Gastroesophageal sphincter (tissue), 4 donors: ENCODE measurements around the gene SND1. TPM values are rescaled to one million over a fixed set of nuclear protein-coding genes. Genes with fewer than 3 reads are reported as not detected.

Experiments
- ATAC-seq: fragments of 150-250 bp; one replicate; pipeline ENCODE4 v1.9.1; 2016; ENCODE audit warnings: mild to moderate bottlenecking, moderate library complexity
- H3K27ac ChIP-seq, 4 donors: fragments of 200-600 bp; sonication (generic) in 3 of 4; 1 replicate in 3 of 4; 2 replicates in 1 of 4; pipeline ENCODE4 v1.5.1; 2016 to 2019
- H3K27me3 ChIP-seq: fragments of 200-600 bp; sonication (generic); one replicate; pipeline ENCODE4 v1.5.1; 2019
- H3K36me3 ChIP-seq, 2 donors: fragments of 200-600 bp; sonication (generic); one replicate each; pipeline ENCODE4 v1.5.1; 2019; ENCODE audit warnings: control low read depth in 1 of 2
- H3K4me1 ChIP-seq, 3 donors: fragments of 200-600 bp; sonication (generic); 1 replicate in 2 of 3; 2 replicates in 1 of 3; pipeline ENCODE4 v1.5.1; 2016 to 2019; ENCODE audit warnings: control low read depth in 2 of 3
- H3K4me3 ChIP-seq, 2 donors: fragments of 200-600 bp; sonication (generic); one replicate each; pipeline ENCODE4 v1.5.1; 2019; ENCODE audit warnings: mild to moderate bottlenecking in 1 of 2, moderate library complexity in 1 of 2
- H3K9me3 ChIP-seq, 3 donors: fragments of 200-600 bp; sonication (generic); one replicate each; pipeline ENCODE4 v1.5.1; 2017 to 2019; ENCODE audit warnings: control low read depth in 2 of 3
- EP300 ChIP-seq: sonication (generic); formaldehyde crosslinking; IDR thresholded peaks from one replicate; pipeline ENCODE4 v1.6.1; 2017; ENCODE audit warnings: antibody characterized with exemption, mild to moderate bottlenecking
- POLR2A ChIP-seq, 2 donors: fragments of 450-650 bp; IDR thresholded peaks; one replicate each; pipeline ENCODE4 v1.6.1; 2017; ENCODE audit warnings: antibody characterized with exemption in 2 of 2, mild to moderate bottlenecking in 2 of 2, moderate library complexity in 1 of 2
- POLR2AphosphoS5 ChIP-seq: sonication (generic); formaldehyde crosslinking; IDR thresholded peaks from one replicate; pipeline ENCODE4 v1.6.1; 2017; ENCODE audit warnings: antibody characterized with exemption
- WGBS, 2 donors: methylation state at CpG; one replicate each; pipeline ENCODE4 v1.1.5; 2018; ENCODE audit warnings: low coverage in 1 of 2; 5-methylcytosine and 5-hydroxymethylcytosine counted together
- total RNA-seq, 4 donors: library from RNA; depleted of rRNA; stranded (reverse); fragments of >200 nt; gene quantifications; one replicate each; pipeline ENCODE4 v1.1.0, GENCODE V29; 2016
- TF ChIP-seq, protein P1 (sequence below), 4 experiments: fragments of 200-600 bp in 2 of 4; fragments of 450-650 bp in 2 of 4; sonication (generic) in 1 of 4; IDR thresholded peaks; one replicate each; pipeline ENCODE4 v1.5.1; 2017 to 2019; ENCODE audit warnings: antibody characterized with exemption in 4 of 4, mild to moderate bottlenecking in 2 of 4, moderate library complexity in 2 of 4

The SND1 gene
- total RNA-seq, 4 donors from 2014 or later = 97.1 to 119 (median 103) TPM

GRCh38 chr7:128000048-128000447, 348.1 kb downstream of the SND1 start:
- WGBS, 2 donors = 100% methylated on average over 1 of the region's 1 CpG; no CpG with 5 or more reads in 1 of the 2 donors
- no peak for ATAC-seq
- H3K27ac ChIP-seq = no peak overlapping the region

GRCh38 chr7:128000854-128001265, 348.9 kb downstream of the SND1 start:
- Histone ChIP-seq H3K4me1 (peaks cover 0 to 15% (median 4%) of the 10 kb centered on the region in 3 donors), H3K36me3 (no peaks in the 10 kb centered on the region), H3K4me3 (no peak overlapping the region), H3K27me3 (no peaks in the 10 kb centered on the region), H3K9me3 (no peaks in the 10 kb centered on the region), H3K27ac (no peak overlapping the region)
- TF ChIP-seq EP300 (no peak), POLR2A (IDR thresholded peaks at IDR 0.05) (no peak)
- TF ChIP-seq, protein P1, sequence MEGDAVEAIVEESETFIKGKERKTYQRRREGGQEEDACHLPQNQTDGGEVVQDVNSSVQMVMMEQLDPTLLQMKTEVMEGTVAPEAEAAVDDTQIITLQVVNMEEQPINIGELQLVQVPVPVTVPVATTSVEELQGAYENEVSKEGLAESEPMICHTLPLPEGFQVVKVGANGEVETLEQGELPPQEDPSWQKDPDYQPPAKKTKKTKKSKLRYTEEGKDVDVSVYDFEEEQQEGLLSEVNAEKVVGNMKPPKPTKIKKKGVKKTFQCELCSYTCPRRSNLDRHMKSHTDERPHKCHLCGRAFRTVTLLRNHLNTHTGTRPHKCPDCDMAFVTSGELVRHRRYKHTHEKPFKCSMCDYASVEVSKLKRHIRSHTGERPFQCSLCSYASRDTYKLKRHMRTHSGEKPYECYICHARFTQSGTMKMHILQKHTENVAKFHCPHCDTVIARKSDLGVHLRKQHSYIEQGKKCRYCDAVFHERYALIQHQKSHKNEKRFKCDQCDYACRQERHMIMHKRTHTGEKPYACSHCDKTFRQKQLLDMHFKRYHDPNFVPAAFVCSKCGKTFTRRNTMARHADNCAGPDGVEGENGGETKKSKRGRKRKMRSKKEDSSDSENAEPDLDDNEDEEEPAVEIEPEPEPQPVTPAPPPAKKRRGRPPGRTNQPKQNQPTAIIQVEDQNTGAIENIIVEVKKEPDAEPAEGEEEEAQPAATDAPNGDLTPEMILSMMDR (IDR thresholded peaks at IDR 0.05) = no peak
- 71 to 78% methylated on average over 3 to 4 of the region's 6 CpGs for WGBS, 2 donors
- ATAC-seq = no peak

More at GRCh38 chr7:128000048-128000447, 348.1 kb downstream of the SND1 start:
- no peaks in the 10 kb centered on the region for H3K27me3 ChIP-seq
- TF ChIP-seq EP300 (no peak), POLR2A (IDR thresholded peaks at IDR 0.05) (no peak), POLR2AphosphoS5 (no peak)
- TF ChIP-seq, protein P1 (IDR thresholded peaks at IDR 0.05) = no peak
- no peaks in the 10 kb centered on the region for H3K9me3 ChIP-seq
- peaks cover 0 to 23% (median 12%) of the 10 kb centered on the region in 3 donors for H3K4me1 ChIP-seq
- H3K36me3 ChIP-seq = no peaks in the 10 kb centered on the region
- H3K4me3 ChIP-seq = no peak overlapping the region

- H3K9me3 ChIP-seq = no peaks in the 10 kb centered on the region
- no peaks in the 10 kb centered on the region for H3K27me3 ChIP-seq
- no peak overlapping the region for H3K4me3 ChIP-seq
- no peak for ATAC-seq
- TF ChIP-seq, protein P1 (IDR thresholded peaks at IDR 0.05) = no peak
- no peak for TF ChIP-seq POLR2A (IDR thresholded peaks at IDR 0.05)
- no peak for TF ChIP-seq EP300
- TF ChIP-seq POLR2AphosphoS5 = no peak
- no peaks in the 10 kb centered on the region for H3K4me1 ChIP-seq
- WGBS, 2 donors = 94 to 96% methylated on average over 3 of the region's 3 CpGs
- no peaks in the 10 kb centered on the region for H3K36me3 ChIP-seq
- no peak overlapping the region for H3K27ac ChIP-seq
Observed at GRCh38 chr7:128003167-128003566, 351.2 kb downstream of the SND1 start.

DNA sequence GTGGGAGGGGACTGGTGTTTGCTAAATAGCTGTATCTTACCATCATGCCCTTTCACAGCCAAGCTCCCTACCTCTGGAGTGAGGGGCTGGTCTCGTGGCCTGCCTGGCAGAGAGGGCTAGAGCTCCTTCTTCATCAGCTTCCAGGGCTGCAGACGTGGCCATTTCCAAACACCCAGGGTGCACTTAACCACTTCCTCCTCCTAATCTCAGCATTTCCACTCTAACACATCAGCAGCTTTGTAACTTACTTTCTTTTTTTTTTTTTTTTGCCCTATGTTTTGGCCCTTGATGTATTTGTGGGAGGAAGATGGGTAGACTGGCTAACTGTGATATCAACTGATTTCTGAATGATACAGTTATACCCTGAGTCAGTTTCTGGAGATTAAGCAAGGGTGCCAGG, 351.8 kb downstream of the SND1 start:
- Histone ChIP-seq H3K27ac (no peak overlapping the region), H3K4me1 (no peaks in the 10 kb centered on the region), H3K9me3 (no peaks in the 10 kb centered on the region), H3K36me3 (no peaks in the 10 kb centered on the region), H3K4me3 (no peak overlapping the region), H3K27me3 (no peaks in the 10 kb centered on the region)
- TF ChIP-seq, protein P1 (IDR thresholded peaks at IDR 0.05) = no peak
- TF ChIP-seq EP300 (no peak), POLR2A (IDR thresholded peaks at IDR 0.05) (no peak), POLR2AphosphoS5 (no peak)
- no peak for ATAC-seq
- 72% methylated on average over 2 of the region's 2 CpGs; no CpG with 5 or more reads in 1 of the 2 donors for whole genome bisulfite sequencing, 2 donors

- Histone ChIP-seq H3K4me3 (no peak overlapping the region), H3K27me3 (no peaks in the 10 kb centered on the region), H3K27ac (no peak overlapping the region), H3K4me1 (no peaks in the 10 kb centered on the region), H3K9me3 (no peaks in the 10 kb centered on the region), H3K36me3 (no peaks in the 10 kb centered on the region)
- no peak for ATAC-seq
- WGBS, 2 donors = 91% methylated on average over 6 of the region's 6 CpGs; no CpG with 5 or more reads in 1 of the 2 donors
- no peak for TF ChIP-seq POLR2A (IDR thresholded peaks at IDR 0.05)
- TF ChIP-seq EP300 = no peak
- TF ChIP-seq POLR2AphosphoS5 = no peak
- TF ChIP-seq, protein P1 (IDR thresholded peaks at IDR 0.05) = no peak
Observed at GRCh38 chr7:128004623-128005022, 352.6 kb downstream of the SND1 start.
